Activated naive CD8-positive, alpha-beta T cell treated with anti-CD3 and anti-CD28 coated beads for 36 hours (primary cell): ENCODE results near the gene PRICKLE4. TPM values are rescaled to one million over a fixed set of nuclear protein-coding genes. Genes with fewer than 3 reads are reported as not detected.
"Not testable (repeated sequence)": the region's sequence is repeated elsewhere in the genome, so short reads cannot be mapped to it uniquely, and the experiment has no call there.

Experiments
- DNase-seq: peaks from one replicate; pipeline ENCODE4 v3.0.0; 2021
- H3K27ac Mint-ChIP-seq: one replicate; pipeline ENCODE4 v1.8.0; 2022; ENCODE audit warnings: mild to moderate bottlenecking, moderate library complexity, mixed read lengths
- H3K27me3 Mint-ChIP-seq: one replicate; pipeline ENCODE4 v1.8.0; 2022; ENCODE audit warnings: mild to moderate bottlenecking, mixed read lengths
- H3K36me3 Mint-ChIP-seq: one replicate; pipeline ENCODE4 v1.8.0; 2021; ENCODE audit warnings: mild to moderate bottlenecking, mixed read lengths
- H3K4me1 Mint-ChIP-seq: one replicate; pipeline ENCODE4 v1.8.0; 2021; ENCODE audit warnings: mixed read lengths
- H3K4me3 Mint-ChIP-seq: one replicate; pipeline ENCODE4 v1.8.0; 2022; ENCODE audit warnings: mild to moderate bottlenecking, moderate library complexity, mixed read lengths
- H3K9me3 Mint-ChIP-seq: one replicate; pipeline ENCODE4 v1.8.0; 2022; ENCODE audit warnings: mixed read lengths
- total RNA-seq, 2 experiments: library from RNA; stranded (reverse); gene quantifications; one replicate each; pipeline ENCODE4 v1.2.3, GENCODE V29; 2021

The PRICKLE4 gene
- total RNA-seq, 2 experiments from 2014 or later, result not detected

DNA sequence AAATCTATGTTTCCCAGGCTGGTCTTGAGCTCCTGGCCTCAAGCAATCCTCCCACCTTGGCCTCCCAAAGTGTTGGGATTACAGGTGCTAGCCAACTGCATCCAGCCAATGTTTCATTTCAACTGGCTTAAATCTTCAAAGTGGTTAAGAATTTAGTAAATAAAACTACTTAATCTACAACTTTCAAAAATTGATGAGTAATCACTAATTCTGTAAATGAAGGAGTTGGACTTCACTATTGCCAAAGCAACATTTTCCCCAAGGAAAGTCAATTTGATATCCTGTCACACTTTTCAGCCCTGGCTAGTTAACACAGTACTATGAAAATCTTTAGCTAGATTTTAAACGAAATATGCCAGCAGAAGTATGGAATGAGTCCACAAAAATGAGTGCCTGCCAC is 10.7 kb downstream of the PRICKLE4 start:
- Mint-ChIP-seq H3K4me1 (peaks cover 20% of the 10 kb centered on the region), H3K4me3 (no peak overlapping the region), H3K27ac (peak overlapping the region; percentile 62), H3K27me3 (no peaks in the 10 kb centered on the region), H3K36me3 (peaks cover 22% of the 10 kb centered on the region), H3K9me3 (no peaks in the 10 kb centered on the region)
- DNase-seq, result no peak

- H3K36me3 Mint-ChIP-seq, result peaks cover 22% of the 10 kb centered on the region
- peak overlapping the region; percentile 62 for H3K27ac Mint-ChIP-seq
- H3K4me1 Mint-ChIP-seq, result peaks cover 20% of the 10 kb centered on the region
- H3K9me3 Mint-ChIP-seq, result no peaks in the 10 kb centered on the region
- DNase-seq, result no peak
- H3K27me3 Mint-ChIP-seq, result no peaks in the 10 kb centered on the region
- no peak overlapping the region for H3K4me3 Mint-ChIP-seq
These were observed 11.4 kb downstream of the PRICKLE4 start for GRCh38 chr6:41791984-41792383.

GRCh38 chr6:41796474-41796873 is 15.9 kb downstream of the PRICKLE4 start:
- no peaks in the 10 kb centered on the region for H3K9me3 Mint-ChIP-seq
- H3K36me3 Mint-ChIP-seq, result peaks cover 4% of the 10 kb centered on the region
- DNase-seq, result no peak
- peaks cover 7% of the 10 kb centered on the region for H3K4me1 Mint-ChIP-seq
- no peak overlapping the region for H3K4me3 Mint-ChIP-seq
- H3K27ac Mint-ChIP-seq, result no peak overlapping the region
- H3K27me3 Mint-ChIP-seq, result no peaks in the 10 kb centered on the region

GRCh38 chr6:41798901-41799558 is 18.4 kb downstream of the PRICKLE4 start:
- Mint-ChIP-seq H3K4me1 (no peaks in the 10 kb centered on the region), H3K36me3 (no peaks in the 10 kb centered on the region), H3K27me3 (no peaks in the 10 kb centered on the region), H3K27ac (no peak overlapping the region), H3K4me3 (no peak overlapping the region), H3K9me3 (no peaks in the 10 kb centered on the region)
- DNase-seq, result no peak

- H3K27me3 Mint-ChIP-seq, result no peaks in the 10 kb centered on the region
- H3K27ac Mint-ChIP-seq, result no peak overlapping the region
- H3K4me3 Mint-ChIP-seq, result no peak overlapping the region
- H3K4me1 Mint-ChIP-seq, result no peaks in the 10 kb centered on the region
- no peak for DNase-seq
- H3K9me3 Mint-ChIP-seq, result no peaks in the 10 kb centered on the region
- no peaks in the 10 kb centered on the region for H3K36me3 Mint-ChIP-seq
These were observed 19.0 kb downstream of the PRICKLE4 start for GRCh38 chr6:41799559-41799911.

DNA sequence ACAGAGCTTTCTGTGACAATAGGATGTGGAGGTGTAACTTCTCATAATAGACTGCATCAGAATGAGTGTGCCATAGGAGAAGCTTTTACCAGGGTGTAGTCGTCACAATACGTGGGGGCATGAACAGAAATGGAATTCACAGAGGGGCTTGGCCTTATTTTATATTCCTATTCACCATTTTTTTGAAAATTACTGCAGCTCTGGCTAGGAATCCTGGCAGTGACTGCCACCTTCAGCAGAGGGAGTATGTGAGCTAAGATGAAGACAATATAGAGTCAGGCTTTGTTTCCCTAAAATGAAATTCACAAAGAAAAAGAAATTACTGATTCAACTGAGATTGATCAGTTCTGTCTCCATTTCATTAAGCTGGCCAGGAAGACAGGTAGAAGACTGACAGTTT is 20.8 kb downstream of the PRICKLE4 start:
- H3K27ac Mint-ChIP-seq, result no peak overlapping the region
- H3K4me1 Mint-ChIP-seq, result no peaks in the 10 kb centered on the region
- DNase-seq, result no peak
- H3K4me3 Mint-ChIP-seq, result no peak overlapping the region
- no peaks in the 10 kb centered on the region for H3K27me3 Mint-ChIP-seq
- H3K36me3 Mint-ChIP-seq, result no peaks in the 10 kb centered on the region
- H3K9me3 Mint-ChIP-seq, result no peaks in the 10 kb centered on the region

- Mint-ChIP-seq H3K9me3 (no peaks in the 10 kb centered on the region), H3K36me3 (no peaks in the 10 kb centered on the region), H3K4me1 (no peaks in the 10 kb centered on the region), H3K4me3 (no peak overlapping the region), H3K27ac (no peak overlapping the region), H3K27me3 (no peaks in the 10 kb centered on the region)
- no peak for DNase-seq
These were observed 25.5 kb downstream of the PRICKLE4 start for GRCh38 chr6:41805830-41806774.

GRCh38 chr6:41811095-41811494 is 30.5 kb downstream of the PRICKLE4 start:
- Mint-ChIP-seq H3K9me3 (no peaks in the 10 kb centered on the region), H3K27ac (no peak overlapping the region), H3K36me3 (no peaks in the 10 kb centered on the region), H3K4me3 (no peak overlapping the region), H3K27me3 (no peaks in the 10 kb centered on the region), H3K4me1 (no peaks in the 10 kb centered on the region)
- no peak for DNase-seq

GRCh38 chr6:41811946-41812345 is 31.4 kb downstream of the PRICKLE4 start:
- not testable (repeated sequence) for H3K9me3 Mint-ChIP-seq, DNase-seq, H3K27ac Mint-ChIP-seq, H3K4me3 Mint-ChIP-seq, H3K36me3 Mint-ChIP-seq, H3K4me1 Mint-ChIP-seq, H3K27me3 Mint-ChIP-seq

DNA sequence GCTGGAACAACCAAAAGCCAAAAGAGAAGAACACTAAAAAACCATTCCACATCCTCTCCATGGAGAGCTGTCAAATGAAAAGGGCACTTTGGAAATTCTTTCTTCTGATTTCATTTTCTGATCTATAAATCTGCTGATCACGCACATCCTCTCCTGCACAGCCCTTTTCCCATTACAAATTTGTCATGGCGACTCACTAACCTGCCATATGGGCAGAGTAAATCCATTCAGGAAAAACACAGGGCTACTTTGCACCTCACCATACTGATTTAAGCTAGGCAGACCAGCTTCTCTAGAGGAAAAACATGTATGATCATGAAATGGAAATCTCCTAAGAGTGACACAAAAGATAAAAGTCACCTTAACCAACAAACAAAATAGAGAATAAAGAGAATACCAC is 32.9 kb downstream of the PRICKLE4 start:
- Mint-ChIP-seq H3K4me3 (no peak overlapping the region), H3K4me1 (no peaks in the 10 kb centered on the region), H3K27ac (no peak overlapping the region), H3K36me3 (no peaks in the 10 kb centered on the region), H3K27me3 (no peaks in the 10 kb centered on the region), H3K9me3 (no peaks in the 10 kb centered on the region)
- DNase-seq, result no peak

DNA sequence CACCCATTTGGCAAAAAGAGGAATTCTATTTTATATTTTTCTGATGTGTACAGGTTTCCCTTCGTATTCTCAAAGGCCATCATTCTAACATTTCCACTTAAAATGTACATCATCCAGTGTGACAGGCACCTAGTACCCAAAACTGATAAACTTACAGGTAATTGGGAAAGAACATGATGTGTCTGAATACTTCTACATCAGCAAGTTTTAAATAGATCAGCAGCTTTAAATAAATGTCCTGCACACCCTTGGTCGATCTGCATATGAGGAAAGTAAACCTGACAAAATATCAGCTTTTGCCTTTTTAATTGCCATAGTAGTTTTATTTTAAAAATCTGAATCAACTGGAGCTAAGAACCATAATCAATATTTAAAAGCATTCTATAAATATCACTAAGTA is 33.4 kb downstream of the PRICKLE4 start:
- DNase-seq, result no peak
- no peaks in the 10 kb centered on the region for H3K4me1 Mint-ChIP-seq
- no peaks in the 10 kb centered on the region for H3K9me3 Mint-ChIP-seq
- no peak overlapping the region for H3K27ac Mint-ChIP-seq
- H3K36me3 Mint-ChIP-seq, result no peaks in the 10 kb centered on the region
- no peaks in the 10 kb centered on the region for H3K27me3 Mint-ChIP-seq
- H3K4me3 Mint-ChIP-seq, result no peak overlapping the region

DNA sequence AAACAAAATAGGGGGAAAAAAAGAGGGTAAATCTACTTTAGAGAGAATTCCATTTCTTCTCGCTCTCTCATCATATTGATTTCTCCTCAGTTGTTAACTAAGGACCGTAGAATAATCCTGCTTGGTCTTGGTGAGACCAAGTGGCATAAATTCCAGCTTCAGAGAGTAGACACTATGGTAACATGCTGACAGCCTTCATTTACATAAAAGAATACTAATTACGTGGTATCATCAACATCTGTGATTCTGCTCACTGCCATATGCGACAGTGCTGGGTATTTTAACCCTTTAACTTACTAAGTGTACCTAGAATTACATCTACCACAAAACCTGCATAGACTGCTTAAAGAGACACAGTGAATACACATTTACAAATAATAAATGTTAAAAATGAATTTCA is 34.0 kb downstream of the PRICKLE4 start:
- no peaks in the 10 kb centered on the region for H3K9me3 Mint-ChIP-seq
- no peak overlapping the region for H3K27ac Mint-ChIP-seq
- H3K27me3 Mint-ChIP-seq, result no peaks in the 10 kb centered on the region
- no peak for DNase-seq
- H3K4me3 Mint-ChIP-seq, result no peak overlapping the region
- H3K36me3 Mint-ChIP-seq, result no peaks in the 10 kb centered on the region
- no peaks in the 10 kb centered on the region for H3K4me1 Mint-ChIP-seq

DNA sequence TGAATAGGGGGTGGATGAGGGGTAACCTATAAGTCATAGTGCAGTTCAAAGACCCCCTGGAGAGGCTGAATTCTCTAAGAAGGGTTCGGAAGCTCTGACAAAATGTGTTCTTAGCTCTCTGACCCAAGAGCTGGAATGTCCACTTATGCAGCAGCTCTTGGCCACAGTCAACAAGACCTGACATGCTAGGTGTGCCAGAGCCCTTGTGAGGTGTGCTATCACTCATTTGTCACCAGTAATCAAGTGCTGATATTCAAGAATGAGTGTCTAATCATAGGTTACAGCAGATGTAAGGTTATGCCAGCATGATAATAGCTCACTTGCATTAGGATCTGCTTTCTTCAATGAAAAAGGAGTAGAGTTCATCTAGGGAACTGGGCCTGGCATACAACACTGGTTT is 35.0 kb downstream of the PRICKLE4 start:
- H3K27me3 Mint-ChIP-seq, result no peaks in the 10 kb centered on the region
- no peaks in the 10 kb centered on the region for H3K4me1 Mint-ChIP-seq

DNA sequence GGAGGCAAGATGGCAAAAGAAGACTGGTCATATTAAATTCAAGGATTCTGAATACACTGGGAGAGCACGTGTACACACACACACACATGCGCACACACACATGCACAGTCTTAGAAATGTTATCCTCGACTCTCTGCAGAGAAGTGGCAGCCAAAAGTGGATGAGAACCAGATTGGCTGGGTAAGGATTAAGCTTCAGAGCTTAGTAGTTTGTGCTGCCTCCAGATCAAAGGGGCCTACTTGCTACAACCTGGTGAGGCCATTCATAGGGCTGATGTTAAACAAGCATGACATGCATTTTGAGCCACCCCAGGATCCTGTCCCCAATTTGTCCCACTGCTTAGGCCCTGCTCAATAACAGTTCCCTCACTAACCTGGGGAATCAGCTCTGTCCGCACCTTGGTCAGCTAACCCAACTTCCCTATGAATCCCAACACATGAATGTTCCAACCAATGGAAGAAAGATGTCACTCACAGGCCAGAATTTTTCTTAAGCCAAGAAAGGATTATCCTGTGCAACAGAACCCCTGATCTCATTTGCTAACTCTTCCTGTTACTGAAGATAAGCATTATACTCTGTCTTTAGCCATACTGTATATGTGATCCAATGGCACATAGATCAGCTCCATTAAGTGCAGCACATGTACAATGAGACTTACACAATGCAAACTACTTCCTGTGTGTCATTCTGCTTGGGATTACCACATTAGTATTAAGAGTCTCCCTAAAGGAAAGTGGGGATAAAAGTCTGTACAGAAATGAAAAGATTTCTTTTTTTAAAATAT is 37.9 kb downstream of the PRICKLE4 start:
- no peak overlapping the region for H3K4me3 Mint-ChIP-seq
- no peak for DNase-seq
- H3K27ac Mint-ChIP-seq, result no peak overlapping the region
- no peaks in the 10 kb centered on the region for H3K36me3 Mint-ChIP-seq
- H3K27me3 Mint-ChIP-seq, result no peaks in the 10 kb centered on the region
- no peaks in the 10 kb centered on the region for H3K9me3 Mint-ChIP-seq
- H3K4me1 Mint-ChIP-seq, result no peaks in the 10 kb centered on the region

More for the DNA sequence above, 35.0 kb downstream of the PRICKLE4 start:
- Mint-ChIP-seq H3K36me3 (no peaks in the 10 kb centered on the region), H3K4me3 (no peak overlapping the region), H3K9me3 (no peaks in the 10 kb centered on the region), H3K27ac (no peak overlapping the region)
- DNase-seq, result no peak

DNA sequence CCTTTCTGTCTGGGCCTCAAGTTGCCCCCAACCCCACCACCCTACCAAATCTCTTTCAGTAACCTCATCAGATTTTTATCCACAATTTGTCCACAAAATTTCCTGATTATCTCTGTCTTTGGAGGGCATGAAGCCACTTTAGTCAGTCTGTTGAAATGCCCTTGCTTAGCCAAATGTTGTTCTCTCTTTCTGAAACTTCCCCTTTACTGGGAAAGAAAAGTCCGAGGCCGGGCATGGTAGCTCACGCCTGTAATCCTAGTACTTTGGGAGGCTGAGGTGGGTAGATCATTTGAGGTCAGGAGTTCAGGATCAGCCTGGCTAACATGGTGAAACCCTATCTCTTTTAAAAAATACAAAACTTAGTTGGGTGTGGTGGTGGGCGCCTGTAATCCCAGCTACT is 40.7 kb downstream of the PRICKLE4 start:
- Mint-ChIP-seq H3K4me1 (no peaks in the 10 kb centered on the region), H3K36me3 (no peaks in the 10 kb centered on the region), H3K9me3 (no peaks in the 10 kb centered on the region), H3K4me3 (no peak overlapping the region), H3K27me3 (no peaks in the 10 kb centered on the region), H3K27ac (no peak overlapping the region)
- DNase-seq, result no peak
